Astrocyte of the spinal cord (primary cell): ENCODE results near the gene CDSN.

ENCODE experiments used
- DNase-seq: peaks from one replicate; pipeline ENCODE4 v3.0.0; 2011; ENCODE audit warnings: low read depth, low spot score
- H3K4me3 ChIP-seq: 2 replicates; pipeline ENCODE4 v1.5.1; 2011; ENCODE audit warnings: low read depth, mild to moderate bottlenecking, low read length, moderate library complexity
- CTCF ChIP-seq: IDR thresholded peaks from 2 replicates; pipeline ENCODE4 v1.5.1; 2012; ENCODE audit warnings: low read depth, mild to moderate bottlenecking, low read length, inconsistent platforms
- in situ Hi-C: cut with HindIII; loops from 2 replicates; pipeline ENCODE4 v1.10.0; 2017; ENCODE audit warnings: low sequenced_read_pairs

CDSN gene

GRCh38 chr6:31096215-31096614 lies 24.0 kb downstream of the CDSN start:
- no peak for DNase-seq
- in situ Hi-C loops = no loop called here
- no peak for TF ChIP-seq CTCF
- no peak overlapping the region for H3K4me3 ChIP-seq

- no peak for DNase-seq
- in situ Hi-C loops = no loop called here
- no peak for TF ChIP-seq CTCF
- no peak overlapping the region for H3K4me3 ChIP-seq
These were observed 25.8 kb downstream of the CDSN start for GRCh38 chr6:31094389-31094881.

GRCh38 chr6:31092769-31093505 lies 27.3 kb downstream of the CDSN start:
- TF ChIP-seq CTCF = no peak
- H3K4me3 ChIP-seq = no peak overlapping the region
- in situ Hi-C loops = no loop called here
- no peak for DNase-seq

GRCh38 chr6:31092238-31092637 lies 28.0 kb downstream of the CDSN start:
- in situ Hi-C loops = no loop called here
- no peak for DNase-seq
- TF ChIP-seq CTCF = no peak
- H3K4me3 ChIP-seq = no peak overlapping the region

- no peak for TF ChIP-seq CTCF
- H3K4me3 ChIP-seq = no peak overlapping the region
- no peak for DNase-seq
- in situ Hi-C loops = no loop called here
These were observed 28.6 kb downstream of the CDSN start for GRCh38 chr6:31091680-31092079.

- no peak for TF ChIP-seq CTCF
- in situ Hi-C loops = no loop called here
- DNase-seq = no peak
- H3K4me3 ChIP-seq = no peak overlapping the region
These were observed 29.3 kb downstream of the CDSN start for GRCh38 chr6:31090973-31091364.
